ENCODE measurements around the gene CALM1. TPM values are rescaled to one million over a fixed set of nuclear protein-coding genes. Genes with fewer than 3 reads are reported as not detected.

CALM1 gene
- total RNA-seq, 1 donor from 2014 or later: 328 TPM

GRCh38 chr14:90425373-90425879 lies 28.6 kb downstream of the CALM1 start:
- Histone ChIP-seq H3K27me3 (ENCODE audit: control insufficient read depth, insufficient read depth, low read length) (no peaks in the 10 kb centered on the region), H3K4me3 (ENCODE audit: low read depth, low read length) (no peak overlapping the region), H3K36me3 (ENCODE audit: control insufficient read depth, insufficient read depth, low read length) (no peaks in the 10 kb centered on the region)
- TF ChIP-seq CTCF (IDR thresholded peaks at IDR 0.05; ENCODE audit: insufficient read depth, low read length, poor library complexity, severe bottlenecking): no peak
- no peak for DNase-seq (ENCODE audit: low read depth)

- H3K4me3 ChIP-seq (ENCODE audit: low read depth, low read length): no peak overlapping the region
- no peak for DNase-seq (ENCODE audit: low read depth)
- no peaks in the 10 kb centered on the region for H3K27me3 ChIP-seq (ENCODE audit: control insufficient read depth, insufficient read depth, low read length)
- TF ChIP-seq CTCF (IDR thresholded peaks at IDR 0.05; ENCODE audit: insufficient read depth, low read length, poor library complexity, severe bottlenecking): no peak
- H3K36me3 ChIP-seq (ENCODE audit: control insufficient read depth, insufficient read depth, low read length): no peaks in the 10 kb centered on the region
These were observed 29.3 kb downstream of the CALM1 start for GRCh38 chr14:90426031-90426540.

DNA sequence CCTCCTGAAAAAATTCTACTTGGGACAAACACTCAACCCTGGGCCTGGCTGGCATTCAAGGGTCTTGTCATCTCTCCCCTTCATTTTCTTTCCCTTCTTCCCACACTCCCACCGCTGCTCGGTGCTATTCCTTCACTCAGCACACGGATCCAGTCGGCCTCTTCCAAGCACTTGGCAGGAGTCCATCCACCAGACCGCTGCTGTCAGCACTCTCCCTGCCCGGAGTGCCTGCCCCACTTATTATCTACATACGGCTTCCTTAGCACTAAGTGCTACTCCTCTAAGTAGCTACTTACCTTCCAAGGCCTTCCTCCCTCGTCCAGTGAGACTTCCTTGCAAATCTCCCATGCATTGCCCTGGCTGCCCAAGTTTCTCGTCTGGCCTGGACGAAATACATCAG lies 29.8 kb downstream of the CALM1 start:
- H3K4me3 ChIP-seq (ENCODE audit: low read depth, low read length): no peak overlapping the region
- H3K27me3 ChIP-seq (ENCODE audit: control insufficient read depth, insufficient read depth, low read length): no peaks in the 10 kb centered on the region
- no peak for DNase-seq (ENCODE audit: low read depth)
- TF ChIP-seq CTCF (IDR thresholded peaks at IDR 0.05; ENCODE audit: insufficient read depth, low read length, poor library complexity, severe bottlenecking): no peak
- H3K36me3 ChIP-seq (ENCODE audit: control insufficient read depth, insufficient read depth, low read length): no peaks in the 10 kb centered on the region

DNA sequence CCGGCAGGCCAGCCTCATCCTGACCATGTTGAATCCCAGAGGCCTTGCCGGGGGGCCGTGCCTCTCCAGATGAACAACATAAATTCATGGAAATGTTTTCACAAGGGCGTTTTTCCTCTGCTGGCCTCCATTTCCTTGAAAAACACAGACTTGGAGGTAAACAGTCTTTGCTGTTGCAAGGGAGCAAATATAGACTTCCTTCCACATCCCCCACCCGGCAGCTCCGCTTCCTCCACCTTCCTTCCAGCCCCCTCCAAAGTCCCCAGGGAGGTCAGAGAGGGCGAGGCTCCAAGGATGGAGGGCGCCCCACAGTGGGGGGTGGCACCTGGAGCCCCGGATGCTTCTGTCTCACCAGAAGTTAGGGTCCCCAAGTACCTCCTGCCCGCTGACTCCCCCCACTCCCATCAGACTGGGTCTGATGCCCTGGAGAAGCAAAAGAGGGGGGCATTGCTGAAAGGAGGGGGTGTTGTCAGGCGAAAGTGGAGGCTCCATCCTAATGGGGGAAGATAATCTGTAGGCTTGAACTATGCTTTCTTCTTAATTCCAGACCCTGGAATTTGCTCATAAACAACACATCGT lies 31.1 kb downstream of the CALM1 start:
- no peak for TF ChIP-seq CTCF (IDR thresholded peaks at IDR 0.05; ENCODE audit: insufficient read depth, low read length, poor library complexity, severe bottlenecking)
- no peaks in the 10 kb centered on the region for H3K27me3 ChIP-seq (ENCODE audit: control insufficient read depth, insufficient read depth, low read length)
- H3K36me3 ChIP-seq (ENCODE audit: control insufficient read depth, insufficient read depth, low read length): no peaks in the 10 kb centered on the region
- no peak for DNase-seq (ENCODE audit: low read depth)
- no peak overlapping the region for H3K4me3 ChIP-seq (ENCODE audit: low read depth, low read length)

DNA sequence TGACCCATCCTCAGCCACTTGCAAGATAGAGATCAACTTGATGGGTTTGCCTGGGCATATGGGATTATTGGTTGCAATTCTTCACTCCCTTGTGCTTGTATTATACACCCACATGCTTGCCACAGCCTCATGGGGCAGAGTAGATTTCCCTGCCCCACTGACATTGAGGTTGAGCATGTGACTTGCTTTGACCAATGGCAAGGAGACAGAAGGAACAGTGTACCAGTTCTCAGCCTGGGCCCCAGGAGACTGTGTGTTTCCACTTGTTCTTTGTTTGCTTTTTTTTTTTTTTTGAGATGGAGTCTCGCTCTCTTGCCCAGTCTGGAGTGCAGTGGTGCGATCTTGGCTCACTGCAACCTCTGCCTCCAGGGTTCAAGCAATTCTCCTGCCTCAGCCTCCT lies 31.8 kb downstream of the CALM1 start:
- H3K4me3 ChIP-seq (ENCODE audit: low read depth, low read length): no peak overlapping the region
- no peaks in the 10 kb centered on the region for H3K36me3 ChIP-seq (ENCODE audit: control insufficient read depth, insufficient read depth, low read length)
- no peak for DNase-seq (ENCODE audit: low read depth)
- no peak for TF ChIP-seq CTCF (IDR thresholded peaks at IDR 0.05; ENCODE audit: insufficient read depth, low read length, poor library complexity, severe bottlenecking)
- H3K27me3 ChIP-seq (ENCODE audit: control insufficient read depth, insufficient read depth, low read length): no peaks in the 10 kb centered on the region

DNA sequence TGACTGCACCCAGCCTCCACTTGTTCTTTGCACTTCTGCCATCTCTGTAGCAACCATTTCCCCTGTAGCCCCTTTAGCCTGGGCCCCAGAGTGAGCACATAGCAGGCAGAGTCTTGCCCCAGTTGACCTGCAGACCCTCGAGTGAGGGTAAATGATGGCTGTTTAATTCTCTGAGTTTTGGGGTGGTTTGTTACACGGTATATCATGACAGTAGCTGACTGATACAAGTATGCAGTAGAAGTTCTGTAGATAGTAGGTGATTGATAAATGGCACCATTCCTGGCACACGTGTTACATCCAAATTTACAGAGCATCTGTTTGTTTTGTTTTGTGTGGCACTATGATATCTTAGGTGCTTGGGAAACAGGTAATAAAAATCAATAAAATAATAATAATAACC lies 32.4 kb downstream of the CALM1 start:
- Histone ChIP-seq H3K4me3 (ENCODE audit: low read depth, low read length) (no peak overlapping the region), H3K27me3 (ENCODE audit: control insufficient read depth, insufficient read depth, low read length) (no peaks in the 10 kb centered on the region), H3K36me3 (ENCODE audit: control insufficient read depth, insufficient read depth, low read length) (no peaks in the 10 kb centered on the region)
- no peak for TF ChIP-seq CTCF (IDR thresholded peaks at IDR 0.05; ENCODE audit: insufficient read depth, low read length, poor library complexity, severe bottlenecking)
- DNase-seq (ENCODE audit: low read depth): no peak
